CD14-positive monocyte (primary cell): ENCODE results near the gene GLDN. TPM values are rescaled to one million over a fixed set of nuclear protein-coding genes. Genes with fewer than 3 reads are reported as not detected.

ENCODE experiments used
- DNase-seq, 3 donors: peaks; one replicate each; pipeline ENCODE4 v3.0.0-alpha.2; 2011 to 2022
- H2AFZ ChIP-seq: 2 replicates; pipeline ENCODE4 v1.6.0; 2012; ENCODE audit warnings: mild to moderate bottlenecking, low read depth, low read length, inconsistent platforms; ENCODE audit not compliant: insufficient read depth, poor library complexity, severe bottlenecking
- H3K27ac ChIP-seq, 2 donors: 1 replicate in 1 of 2; 2 replicates in 1 of 2; pipeline ENCODE4 v1.5.1; 2012 to 2013; ENCODE audit warnings: low read length in 2 of 2, control low read depth in 1 of 2, inconsistent platforms in 1 of 2, low read depth in 1 of 2, mild to moderate bottlenecking in 1 of 2
- H3K27me3 ChIP-seq, 2 donors: one replicate each; pipeline versions ENCODE4 v1.6.0 to v1.6.1; 2011 to 2013; ENCODE audit warnings: low read length in 2 of 2; ENCODE audit not compliant: control insufficient read depth in 2 of 2, insufficient read depth in 2 of 2
- H3K36me3 ChIP-seq, 2 donors: replicated peaks in 1 of 2; 1 replicate in 1 of 2; 2 replicates in 1 of 2; pipeline versions ENCODE4 v1.5.1 to v1.6.1; 2012 to 2013; ENCODE audit warnings: low read length in 2 of 2, control low read depth in 1 of 2, inconsistent platforms in 1 of 2, mild to moderate bottlenecking in 1 of 2; ENCODE audit not compliant: insufficient read depth in 2 of 2, control insufficient read depth in 1 of 2
- H3K4me1 ChIP-seq, 2 donors: 1 replicate in 1 of 2; 2 replicates in 1 of 2; pipeline versions ENCODE4 v1.5.1 to v1.6.1; 2012 to 2013; ENCODE audit warnings: low read length in 2 of 2, control low read depth in 1 of 2, inconsistent platforms in 1 of 2, mild to moderate bottlenecking in 1 of 2, moderate library complexity in 1 of 2; ENCODE audit not compliant: insufficient read depth in 2 of 2, control insufficient read depth in 1 of 2
- H3K4me2 ChIP-seq: replicated peaks from 2 replicates; pipeline ENCODE3; 2012; ENCODE audit warnings: low read length, moderate library complexity, mild to moderate bottlenecking; ENCODE audit not compliant: poor library complexity, severe bottlenecking; ENCODE audit errors: extremely low read depth
- H3K4me3 ChIP-seq, 3 experiments: fragments of 200-600 bp in 1 of 3; sonication (generic) in 1 of 3; replicated peaks in 1 of 3; 1 replicate in 2 of 3; 2 replicates in 1 of 3; pipeline ENCODE4 v1.5.1; 2011 to 2013; ENCODE audit warnings: low read length in 3 of 3, mild to moderate bottlenecking in 3 of 3, control low read depth in 2 of 3, low read depth in 2 of 3, inconsistent platforms in 1 of 3, moderate library complexity in 1 of 3
- H3K79me2 ChIP-seq: 2 replicates; pipeline ENCODE4 v1.6.0; 2012; ENCODE audit warnings: mild to moderate bottlenecking, control low read depth, inconsistent platforms, low read length, moderate library complexity; ENCODE audit not compliant: insufficient read depth
- H3K9ac ChIP-seq: 2 replicates; pipeline ENCODE4 v1.6.0; 2017; ENCODE audit warnings: low read length, mild to moderate bottlenecking; ENCODE audit not compliant: insufficient read depth, poor library complexity, severe bottlenecking
- H3K9me3 ChIP-seq, 2 donors: replicated peaks in 1 of 2; 1 replicate in 1 of 2; 2 replicates in 1 of 2; pipeline versions ENCODE4 v1.5.1 to v1.6.1; 2012 to 2013; ENCODE audit warnings: low read length in 2 of 2, control low read depth in 1 of 2; ENCODE audit not compliant: control insufficient read depth in 1 of 2, insufficient read depth in 1 of 2
- H4K20me1 ChIP-seq: 2 replicates; pipeline ENCODE4 v1.6.0; 2012; ENCODE audit warnings: mild to moderate bottlenecking, low read length, control low read depth, moderate library complexity; ENCODE audit not compliant: insufficient read depth
- H3K27ac Mint-ChIP-seq, 7 donors: one replicate each; pipeline ENCODE4 v1.8.0; 2020; ENCODE audit warnings: mild to moderate bottlenecking in 7 of 7, mixed read lengths in 7 of 7, moderate library complexity in 6 of 7, inconsistent platforms in 2 of 7
- H3K27me3 Mint-ChIP-seq, 3 donors: one replicate each; pipeline ENCODE4 v1.8.0; 2021 to 2022; ENCODE audit warnings: low read depth in 3 of 3, mild to moderate bottlenecking in 3 of 3, mixed read lengths in 3 of 3, moderate library complexity in 3 of 3, inconsistent platforms in 1 of 3
- H3K36me3 Mint-ChIP-seq, 2 donors: one replicate each; pipeline ENCODE4 v1.8.0; 2020; ENCODE audit warnings: mixed read lengths in 2 of 2, inconsistent platforms in 1 of 2, mild to moderate bottlenecking in 1 of 2
- H3K4me1 Mint-ChIP-seq: one replicate; pipeline ENCODE4 v1.8.0; 2020; ENCODE audit warnings: mild to moderate bottlenecking, mixed read lengths
- H3K4me3 Mint-ChIP-seq, 2 donors: one replicate each; pipeline ENCODE4 v1.8.0; 2020; ENCODE audit warnings: mild to moderate bottlenecking in 2 of 2, mixed read lengths in 2 of 2, moderate library complexity in 1 of 2
- H3K9me3 Mint-ChIP-seq, 7 donors: one replicate each; pipeline ENCODE4 v1.8.0; 2020 to 2022; ENCODE audit warnings: mixed read lengths in 7 of 7, mild to moderate bottlenecking in 6 of 7, moderate library complexity in 6 of 7, inconsistent platforms in 2 of 7
- CTCF ChIP-seq: fragments of 200-600 bp; IDR thresholded peaks from one replicate; pipeline ENCODE4 v1.8.0; 2022; ENCODE audit warnings: antibody characterized with exemption, mild to moderate bottlenecking
- WGBS: methylation state at CpG from one replicate; pipeline ENCODE4 v1.1.5; 2013; ENCODE audit warnings: missing lambda C conversion rate; ENCODE audit not compliant: insufficient coverage; 5-methylcytosine and 5-hydroxymethylcytosine counted together
- intact Hi-C, 2 donors: fragments of 100-400 bp; cut with micrococcal nuclease; formaldehyde crosslinking; loops; one replicate each; pipeline versions ENCODE4 v1.15.0 to v1.15.1; 2023
- polyA plus RNA-seq, 3 donors: library from polyadenylated mRNA; depleted of rRNA in 1 of 3; unstranded in 2 of 3; stranded (reverse) in 1 of 3; fragments of 300-500 nt in 2 of 3; fragments of >200 nt in 1 of 3; fragmentation: Illumina TruSeq in 2 of 3; gene quantifications; 1 replicate in 2 of 3; 2 replicates in 1 of 3; pipeline ENCODE4 v1.2.3, GENCODE V29; 2012 to 2021

Gene GLDN
- polyA plus RNA-seq, 3 donors = 0.04 TPM; not detected in 2

GRCh38 chr15:51367322-51367976 lies 26.0 kb downstream of the GLDN start:
- peaks cover 2% of the 10 kb centered on the region in 2 donors for H3K27me3 ChIP-seq
- H3K4me2 ChIP-seq = no peak overlapping the region
- no peaks in the 10 kb centered on the region for H3K79me2 ChIP-seq
- H3K9me3 ChIP-seq = no peaks in the 10 kb centered on the region
- Mint-ChIP-seq H3K9me3 (no peaks in the 10 kb centered on the region), H3K36me3 (no peaks in the 10 kb centered on the region), H3K27ac (peak overlapping the region in 1 of 7 donors; percentile 31), H3K4me3 (no peak overlapping the region), H3K27me3 (peaks cover 3 to 4% (median 3%) of the 10 kb centered on the region in 3 donors), H3K4me1 (peaks cover 2% of the 10 kb centered on the region)
- WGBS = 94% methylated on average over 9 of the region's 10 CpGs
- no peak overlapping the region for H2AFZ ChIP-seq
- intact Hi-C loops = no loop called here
- H3K9ac ChIP-seq = no peak overlapping the region
- TF ChIP-seq CTCF = no peak
- no peak overlapping the region for H3K4me3 ChIP-seq
- no peaks in the 10 kb centered on the region for H3K4me1 ChIP-seq
- no peaks in the 10 kb centered on the region for H3K36me3 ChIP-seq
- no peak overlapping the region for H3K27ac ChIP-seq
- H4K20me1 ChIP-seq = no peaks in the 10 kb centered on the region
- no peak for DNase-seq

GRCh38 chr15:51368307-51368706 lies 26.9 kb downstream of the GLDN start:
- peaks cover 2% of the 10 kb centered on the region in 2 donors for H3K27me3 ChIP-seq
- Mint-ChIP-seq H3K27ac (no peak overlapping the region), H3K4me1 (peaks cover 2% of the 10 kb centered on the region), H3K9me3 (no peaks in the 10 kb centered on the region), H3K27me3 (peaks cover 3 to 4% (median 3%) of the 10 kb centered on the region in 3 donors), H3K36me3 (no peaks in the 10 kb centered on the region), H3K4me3 (no peak overlapping the region)
- H3K4me2 ChIP-seq = no peak overlapping the region
- 90% methylated on average over 3 of the region's 6 CpGs for WGBS
- H3K9ac ChIP-seq = no peak overlapping the region
- no peak overlapping the region for H3K27ac ChIP-seq
- H4K20me1 ChIP-seq = no peaks in the 10 kb centered on the region
- TF ChIP-seq CTCF = no peak
- intact Hi-C loops = no loop called here
- H3K4me1 ChIP-seq = no peaks in the 10 kb centered on the region
- no peak overlapping the region for H3K4me3 ChIP-seq
- H2AFZ ChIP-seq = no peak overlapping the region
- H3K36me3 ChIP-seq = no peaks in the 10 kb centered on the region
- DNase-seq = no peak
- no peaks in the 10 kb centered on the region for H3K79me2 ChIP-seq
- H3K9me3 ChIP-seq = no peaks in the 10 kb centered on the region
